HG03342 (cell line): Measurements from ENCODE around the gene RPS6KA2.

Experiments
- ATAC-seq: cut with Tn5 transposase; IDR thresholded peaks from one replicate; pipeline ENCODE4 v1.9.1; 2021; ENCODE audit warnings: mild to moderate bottlenecking, moderate library complexity; ENCODE audit not compliant: unreplicated experiment

RPS6KA2 gene

GRCh38 chr6:166436195-166437139 lies 190.6 kb downstream of the RPS6KA2 start:
- ATAC-seq = no peak

GRCh38 chr6:166435574-166435973 lies 191.5 kb downstream of the RPS6KA2 start:
- no peak for ATAC-seq

GRCh38 chr6:166434336-166434735 lies 192.7 kb downstream of the RPS6KA2 start:
- no peak for ATAC-seq

- ATAC-seq = no peak
These were observed 194.0 kb downstream of the RPS6KA2 start for GRCh38 chr6:166433096-166433495.

- no peak for ATAC-seq
These were observed 196.8 kb downstream of the RPS6KA2 start for GRCh38 chr6:166430269-166430668.

- ATAC-seq = no peak
These were observed 202.6 kb downstream of the RPS6KA2 start for GRCh38 chr6:166424431-166424830.

GRCh38 chr6:166423781-166424180 lies 203.3 kb downstream of the RPS6KA2 start:
- ATAC-seq = no peak

- no peak for ATAC-seq
These were observed 203.9 kb downstream of the RPS6KA2 start for GRCh38 chr6:166423051-166423745.

- no peak for ATAC-seq
These were observed 204.7 kb downstream of the RPS6KA2 start for GRCh38 chr6:166422201-166422940.

- no peak for ATAC-seq
These were observed 206.7 kb downstream of the RPS6KA2 start for GRCh38 chr6:166420351-166420750.

GRCh38 chr6:166419717-166420116 lies 207.3 kb downstream of the RPS6KA2 start:
- ATAC-seq = no peak

- ATAC-seq = peak; percentile 95
These were observed 207.8 kb downstream of the RPS6KA2 start for GRCh38 chr6:166419286-166419685.

- ATAC-seq = no peak
These were observed 208.3 kb downstream of the RPS6KA2 start for GRCh38 chr6:166418691-166419143.

- ATAC-seq = peak; percentile 38
These were observed 209.8 kb downstream of the RPS6KA2 start for GRCh38 chr6:166417285-166417691.

- no peak for ATAC-seq
These were observed 211.2 kb downstream of the RPS6KA2 start for GRCh38 chr6:166415833-166416347.

GRCh38 chr6:166415306-166415705 lies 211.7 kb downstream of the RPS6KA2 start:
- ATAC-seq = no peak

GRCh38 chr6:166413491-166413951 lies 213.5 kb downstream of the RPS6KA2 start:
- ATAC-seq = no peak

- no peak for ATAC-seq
These were observed 214.1 kb downstream of the RPS6KA2 start for GRCh38 chr6:166412911-166413384.

GRCh38 chr6:166412156-166412910 lies 214.7 kb downstream of the RPS6KA2 start:
- no peak for ATAC-seq

- no peak for ATAC-seq
These were observed 215.3 kb downstream of the RPS6KA2 start for GRCh38 chr6:166411721-166412151.
